Measurements from ENCODE around the gene CDH4. TPM values are rescaled to one million over a fixed set of nuclear protein-coding genes. Genes with fewer than 3 reads are reported as not detected.

Gene CDH4
- total RNA-seq, 2 experiments from 2014 or later: 0.11 to 0.18 TPM

- DNase-seq: no peak
- no peak for TF ChIP-seq CTCF (IDR thresholded peaks at IDR 0.05)
- Mint-ChIP-seq H3K36me3 (ENCODE audit: low read depth) (no peaks in the 10 kb centered on the region), H3K9me3 (no peaks in the 10 kb centered on the region), H3K27me3 (no peaks in the 10 kb centered on the region), H3K4me3 (no peak overlapping the region), H3K27ac (no peak overlapping the region), H3K4me1 (ENCODE audit: low read depth) (no peaks in the 10 kb centered on the region)
- CTCF ChIA-PET: no interaction called here
- intact Hi-C loops (cut with micrococcal nuclease): no loop called here
- no peak for ATAC-seq
- POLR2A ChIA-PET: no interaction called here
These were observed 587.3 kb downstream of the CDH4 start for GRCh38 chr20:61839223-61839911.

GRCh38 chr20:61839912-61840778 is 588.1 kb downstream of the CDH4 start:
- Mint-ChIP-seq H3K4me1 (ENCODE audit: low read depth) (no peaks in the 10 kb centered on the region), H3K36me3 (ENCODE audit: low read depth) (no peaks in the 10 kb centered on the region), H3K27me3 (no peaks in the 10 kb centered on the region), H3K27ac (no peak overlapping the region), H3K9me3 (no peaks in the 10 kb centered on the region), H3K4me3 (no peak overlapping the region)
- ChIA-PET POLR2A (no interaction called here), CTCF (no interaction called here)
- TF ChIP-seq CTCF (IDR thresholded peaks at IDR 0.05): no peak
- ATAC-seq (no peak), DNase-seq (no peak)
- intact Hi-C loops (cut with micrococcal nuclease): no loop called here

- intact Hi-C loops (cut with micrococcal nuclease): no loop called here
- Mint-ChIP-seq H3K9me3 (no peaks in the 10 kb centered on the region), H3K4me1 (ENCODE audit: low read depth) (no peaks in the 10 kb centered on the region), H3K27me3 (peaks cover 2% of the 10 kb centered on the region), H3K4me3 (no peak overlapping the region), H3K27ac (no peak overlapping the region), H3K36me3 (ENCODE audit: low read depth) (no peaks in the 10 kb centered on the region)
- no peak for DNase-seq
- ATAC-seq: no peak
- CTCF ChIA-PET: no interaction called here
- no peak for TF ChIP-seq CTCF (IDR thresholded peaks at IDR 0.05)
- POLR2A ChIA-PET: no interaction called here
These were observed 588.9 kb downstream of the CDH4 start for GRCh38 chr20:61840779-61841455.

- no peak for TF ChIP-seq CTCF (IDR thresholded peaks at IDR 0.05)
- DNase-seq (no peak), ATAC-seq (no peak)
- no peak overlapping the region for H3K4me3 Mint-ChIP-seq
- POLR2A ChIA-PET: no interaction called here
- intact Hi-C loops (cut with micrococcal nuclease): no loop called here
- H3K36me3 Mint-ChIP-seq (ENCODE audit: low read depth): no peaks in the 10 kb centered on the region
- H3K27ac Mint-ChIP-seq: no peak overlapping the region
- H3K9me3 Mint-ChIP-seq: no peaks in the 10 kb centered on the region
- H3K4me1 Mint-ChIP-seq (ENCODE audit: low read depth): no peaks in the 10 kb centered on the region
- CTCF ChIA-PET: no interaction called here
- H3K27me3 Mint-ChIP-seq: peaks cover 2% of the 10 kb centered on the region
These were observed 589.5 kb downstream of the CDH4 start for GRCh38 chr20:61841551-61841950.

- POLR2A ChIA-PET: no interaction called here
- CTCF ChIA-PET: no interaction called here
- Mint-ChIP-seq H3K36me3 (ENCODE audit: low read depth) (no peaks in the 10 kb centered on the region), H3K27me3 (peaks cover 2% of the 10 kb centered on the region), H3K4me3 (no peak overlapping the region), H3K9me3 (no peaks in the 10 kb centered on the region), H3K4me1 (ENCODE audit: low read depth) (no peaks in the 10 kb centered on the region), H3K27ac (no peak overlapping the region)
- ATAC-seq (no peak), DNase-seq (no peak)
- TF ChIP-seq CTCF (IDR thresholded peaks at IDR 0.05): no peak
- intact Hi-C loops (cut with micrococcal nuclease): no loop called here
These were observed 589.9 kb downstream of the CDH4 start for GRCh38 chr20:61841966-61842365.
